ENCODE data around the gene IDH1.

GRCh38 chr2:208265801-208266552, 11.1 kb upstream of the IDH1 start, which contains the start of gene PIKFYVE:
- TF ChIP-seq CTCF (IDR thresholded peaks at IDR 0.05) (no peak), POLR2A (IDR thresholded peaks at IDR 0.05) (peak in 1 of 2 donors; percentile 56)

Measured in vagina (tissue), 2 donors.